Omental fat pad (tissue), 4 donors: ENCODE data around the gene LRRC51. TPM values are rescaled to one million over a fixed set of nuclear protein-coding genes. Genes with fewer than 3 reads are reported as not detected.

Experiments used
- ATAC-seq: fragments of 150-250 bp; one replicate; pipeline ENCODE4 v1.9.1; 2016; ENCODE audit warnings: mild to moderate bottlenecking, moderate library complexity; ENCODE audit not compliant: low FRiP score
- DNase-seq: peaks from one replicate; pipeline ENCODE4 v3.0.0-alpha.2; 2019; ENCODE audit warnings: low spot score
- total RNA-seq, 4 donors: library from RNA; depleted of rRNA; stranded (reverse); fragments of >200 nt; gene quantifications; one replicate each; pipeline ENCODE4 v1.1.0, GENCODE V29; 2016
- TF ChIP-seq, protein P1 (sequence below), 3 donors: fragments of 450-650 bp; IDR thresholded peaks; one replicate each; pipeline ENCODE4 v1.5.1; 2016 to 2017; ENCODE audit warnings: antibody characterized with exemption in 3 of 3, mild to moderate bottlenecking in 3 of 3, moderate library complexity in 2 of 3

Gene LRRC51
- total RNA-seq, 4 donors from 2014 or later: 4.0 to 10.0 (median 5.4) TPM

DNA sequence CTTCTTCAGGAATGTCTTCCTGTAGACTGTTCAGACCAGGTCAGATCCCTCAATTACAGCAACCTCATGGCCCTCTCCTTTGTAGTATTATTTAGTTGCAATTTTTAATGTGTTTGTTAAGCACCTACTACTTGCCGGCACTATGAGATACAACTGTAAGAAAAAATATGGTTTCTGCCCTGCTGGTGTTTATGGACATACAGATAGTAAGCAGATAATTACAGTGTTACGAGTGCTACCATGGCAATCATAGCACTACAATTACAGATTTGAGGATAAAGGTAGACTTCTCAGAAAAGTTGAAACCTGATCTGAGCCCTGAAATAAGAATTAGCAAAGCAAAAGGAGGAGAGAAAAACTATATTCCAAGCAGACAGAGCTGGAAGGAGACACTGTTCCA, 2.8 kb downstream of the LRRC51 start:
- ATAC-seq: no peak
- no peak for DNase-seq
- TF ChIP-seq, protein P1, sequence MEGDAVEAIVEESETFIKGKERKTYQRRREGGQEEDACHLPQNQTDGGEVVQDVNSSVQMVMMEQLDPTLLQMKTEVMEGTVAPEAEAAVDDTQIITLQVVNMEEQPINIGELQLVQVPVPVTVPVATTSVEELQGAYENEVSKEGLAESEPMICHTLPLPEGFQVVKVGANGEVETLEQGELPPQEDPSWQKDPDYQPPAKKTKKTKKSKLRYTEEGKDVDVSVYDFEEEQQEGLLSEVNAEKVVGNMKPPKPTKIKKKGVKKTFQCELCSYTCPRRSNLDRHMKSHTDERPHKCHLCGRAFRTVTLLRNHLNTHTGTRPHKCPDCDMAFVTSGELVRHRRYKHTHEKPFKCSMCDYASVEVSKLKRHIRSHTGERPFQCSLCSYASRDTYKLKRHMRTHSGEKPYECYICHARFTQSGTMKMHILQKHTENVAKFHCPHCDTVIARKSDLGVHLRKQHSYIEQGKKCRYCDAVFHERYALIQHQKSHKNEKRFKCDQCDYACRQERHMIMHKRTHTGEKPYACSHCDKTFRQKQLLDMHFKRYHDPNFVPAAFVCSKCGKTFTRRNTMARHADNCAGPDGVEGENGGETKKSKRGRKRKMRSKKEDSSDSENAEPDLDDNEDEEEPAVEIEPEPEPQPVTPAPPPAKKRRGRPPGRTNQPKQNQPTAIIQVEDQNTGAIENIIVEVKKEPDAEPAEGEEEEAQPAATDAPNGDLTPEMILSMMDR (IDR thresholded peaks at IDR 0.05): no peak

DNA sequence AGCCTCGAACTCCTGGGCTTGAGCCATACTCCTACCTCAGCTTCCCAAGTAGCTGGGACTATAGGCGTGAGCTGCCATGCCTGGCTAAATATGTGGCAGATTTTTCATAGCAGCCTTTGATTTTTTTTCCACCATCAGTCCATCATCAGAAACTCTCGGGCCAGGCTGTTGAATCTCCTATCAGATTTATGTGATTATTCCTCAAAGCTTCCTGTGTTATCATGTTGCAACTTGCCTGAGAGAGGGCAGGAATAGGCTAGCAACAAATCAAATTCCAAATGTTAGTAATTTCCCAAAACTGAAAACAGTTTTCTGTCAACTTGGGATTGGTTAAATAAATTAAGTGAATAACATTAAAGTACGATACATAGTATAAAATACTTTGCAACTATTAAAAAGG, 3.4 kb downstream of the LRRC51 start:
- ATAC-seq (no peak), DNase-seq (no peak)
- TF ChIP-seq, protein P1 (IDR thresholded peaks at IDR 0.05): no peak

DNA sequence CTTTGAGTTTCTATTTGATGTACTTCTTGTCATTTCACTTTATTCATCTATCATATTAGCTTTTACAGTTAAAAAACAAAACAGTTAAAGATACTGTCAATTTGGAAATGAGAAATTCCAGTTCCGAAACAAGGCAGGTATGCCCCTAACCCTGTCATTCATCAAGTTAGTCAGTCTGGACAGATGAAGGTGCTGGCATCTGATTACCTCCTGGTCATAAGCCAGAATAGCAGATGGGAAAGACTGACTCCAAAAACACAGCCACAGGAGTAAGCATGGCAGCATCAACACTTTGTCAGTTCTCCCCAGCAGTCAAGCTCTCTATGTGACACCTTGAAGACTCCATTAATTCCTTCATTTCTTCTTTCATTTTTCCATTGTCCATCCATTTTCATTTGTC, 4.3 kb downstream of the LRRC51 start:
- TF ChIP-seq, protein P1 (IDR thresholded peaks at IDR 0.05): no peak
- ATAC-seq: no peak
- no peak for DNase-seq

DNA sequence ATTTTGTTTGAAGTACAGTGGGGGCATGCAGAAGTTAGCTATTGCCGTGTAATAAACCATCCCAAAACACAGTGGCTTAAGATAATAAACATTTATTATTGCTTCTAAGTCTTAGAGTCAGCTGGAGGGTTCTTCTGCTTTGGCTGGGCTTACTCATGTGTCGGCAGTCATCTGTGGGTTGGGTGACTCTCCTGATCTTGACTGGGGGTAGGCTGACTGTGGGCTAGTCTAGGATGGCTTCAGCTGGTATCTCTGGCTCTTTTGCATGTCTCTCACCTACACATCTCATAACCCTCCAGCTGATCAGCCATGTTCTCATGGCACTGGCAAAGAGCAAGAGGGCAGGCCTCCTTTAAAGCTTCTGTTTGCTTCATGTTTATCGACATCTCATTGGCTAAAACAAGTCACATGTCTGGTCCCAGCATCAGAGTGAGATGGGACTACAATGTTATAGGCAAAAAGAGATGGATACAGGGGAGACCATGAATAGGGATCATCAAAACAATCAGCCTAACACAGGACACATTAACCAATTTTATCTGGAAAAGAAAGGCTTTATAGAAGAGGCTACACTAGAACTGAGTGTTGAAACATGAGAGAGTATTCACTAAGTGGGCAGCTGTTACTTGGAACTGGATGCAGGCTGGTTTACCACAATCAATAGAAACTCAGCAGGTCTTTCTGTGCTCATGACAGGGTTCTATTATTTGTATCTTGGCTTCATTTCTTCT, 5.1 kb downstream of the LRRC51 start:
- ATAC-seq (no peak), DNase-seq (no peak)
- TF ChIP-seq, protein P1 (IDR thresholded peaks at IDR 0.05): no peak

DNA sequence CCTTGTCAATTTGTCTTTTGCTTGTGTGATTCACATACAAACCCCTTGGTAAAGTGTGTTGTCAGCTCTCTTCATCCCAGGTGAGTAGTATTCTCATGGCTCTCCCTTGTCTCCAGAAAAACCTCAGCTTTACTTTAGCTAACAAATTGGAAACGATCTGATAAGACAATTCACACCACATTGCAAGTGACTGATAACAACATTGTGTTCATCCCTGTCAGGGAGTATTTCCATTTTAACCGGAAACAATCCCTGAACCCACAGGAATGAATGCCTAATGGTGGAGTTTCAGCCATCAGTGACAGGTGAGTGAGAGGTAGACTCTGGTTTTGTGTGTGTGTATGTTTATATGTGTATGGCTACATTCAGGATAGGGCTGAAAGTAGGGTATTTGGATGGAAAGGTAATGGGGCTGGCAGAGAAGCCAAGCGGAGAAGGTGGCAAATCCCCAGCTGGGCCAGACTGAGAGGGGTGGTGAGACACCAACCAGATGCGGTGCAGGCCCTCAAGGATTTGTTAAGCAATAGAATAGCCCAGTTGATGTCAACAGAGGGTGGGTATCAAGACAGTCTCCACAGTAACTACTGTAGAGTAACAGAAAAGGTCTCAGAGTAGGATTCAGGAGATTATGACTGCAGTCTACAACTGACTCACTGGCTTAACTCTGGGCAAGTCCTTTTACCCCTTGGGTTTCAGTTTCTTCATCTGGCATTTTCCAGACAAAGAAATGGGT, 7.6 kb downstream of the LRRC51 start:
- TF ChIP-seq, protein P1 (IDR thresholded peaks at IDR 0.05): no peak
- DNase-seq: no peak
- ATAC-seq: no peak

DNA sequence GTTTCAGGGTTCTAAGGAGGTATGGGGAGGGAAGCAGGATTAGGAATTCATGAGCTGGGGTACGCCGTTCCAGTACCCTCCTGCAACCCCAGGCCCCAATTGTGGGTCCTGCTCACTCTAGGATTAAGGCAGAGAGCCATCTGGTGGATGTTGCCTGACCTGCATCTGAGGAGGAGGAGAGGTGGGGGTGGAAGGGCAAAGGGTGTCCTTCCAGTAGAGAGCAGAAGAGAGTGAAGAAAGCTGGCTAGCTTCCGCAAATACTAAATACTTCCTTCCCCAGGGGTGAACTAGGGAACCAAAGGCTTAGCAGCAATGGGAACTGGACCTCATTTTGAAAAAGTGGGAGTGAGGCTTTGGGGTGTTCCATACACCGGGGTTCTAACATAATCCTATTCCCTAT, 10.6 kb downstream of the LRRC51 start:
- DNase-seq (peak; percentile 69), ATAC-seq (peak; percentile 91)

More for the DNA sequence above, 10.6 kb downstream of the LRRC51 start:
- TF ChIP-seq, protein P1 (IDR thresholded peaks at IDR 0.05): peak in 1 of 3 donors; percentile 71
